Stimulated activated CD8-positive, alpha-beta memory T cell treated with anti-CD3 and anti-CD28 coated beads, Interleukin-7, amount 100 ng/mL, for 48 hours (primary cell): ENCODE measurements around the gene TRAK1.

ENCODE experiments used
- DNase-seq, 2 donors: peaks; one replicate each; pipeline ENCODE4 v3.0.0-alpha.2; 2020; ENCODE audit warnings: low read depth in 1 of 2; ENCODE audit errors: extremely low read depth in 1 of 2

The TRAK1 gene

GRCh38 chr3:42120866-42121265 is 29.7 kb downstream of the TRAK1 start:
- DNase-seq, result no peak

- no peak for DNase-seq
Measured at GRCh38 chr3:42122261-42123011, 31.3 kb downstream of the TRAK1 start.

- no peak for DNase-seq
Measured at GRCh38 chr3:42123012-42123581, 31.9 kb downstream of the TRAK1 start.

- no peak for DNase-seq
Measured at GRCh38 chr3:42123824-42124658, 32.9 kb downstream of the TRAK1 start.

GRCh38 chr3:42127226-42127625 is 36.1 kb downstream of the TRAK1 start:
- DNase-seq, result no peak

GRCh38 chr3:42128526-42128925 is 37.4 kb downstream of the TRAK1 start:
- DNase-seq, result no peak

GRCh38 chr3:42129014-42129953 is 38.1 kb downstream of the TRAK1 start:
- DNase-seq, result no peak

GRCh38 chr3:42130007-42130328 is 38.8 kb downstream of the TRAK1 start:
- no peak for DNase-seq

GRCh38 chr3:42130329-42131070 is 39.3 kb downstream of the TRAK1 start:
- no peak for DNase-seq

GRCh38 chr3:42133500-42134298 is 42.5 kb downstream of the TRAK1 start:
- DNase-seq, result no peak

GRCh38 chr3:42134867-42135464 is 43.8 kb downstream of the TRAK1 start:
- DNase-seq, result no peak

- no peak for DNase-seq
Measured at GRCh38 chr3:42139621-42140453, 48.7 kb downstream of the TRAK1 start.

GRCh38 chr3:42140665-42141203 is 49.6 kb downstream of the TRAK1 start:
- no peak for DNase-seq

GRCh38 chr3:42143440-42143839 is 52.3 kb downstream of the TRAK1 start:
- DNase-seq, result no peak

- DNase-seq, result no peak
Measured at GRCh38 chr3:42144209-42144608, 53.1 kb downstream of the TRAK1 start.

- no peak for DNase-seq
Measured at GRCh38 chr3:42148086-42148848, 57.1 kb downstream of the TRAK1 start.

GRCh38 chr3:42148982-42149432 is 57.9 kb downstream of the TRAK1 start:
- DNase-seq, result no peak
